GM19463 (cell line): ENCODE data around the gene MRPS26.
"Not testable (repeated sequence)": the region's sequence is repeated elsewhere in the genome, so short reads cannot be mapped to it uniquely, and the experiment has no call there.

Source experiments
- ATAC-seq: cut with Tn5 transposase; IDR thresholded peaks from one replicate; pipeline ENCODE4 v1.9.1; 2021; ENCODE audit warnings: mild to moderate bottlenecking, moderate library complexity; ENCODE audit not compliant: unreplicated experiment

MRPS26 gene

DNA sequence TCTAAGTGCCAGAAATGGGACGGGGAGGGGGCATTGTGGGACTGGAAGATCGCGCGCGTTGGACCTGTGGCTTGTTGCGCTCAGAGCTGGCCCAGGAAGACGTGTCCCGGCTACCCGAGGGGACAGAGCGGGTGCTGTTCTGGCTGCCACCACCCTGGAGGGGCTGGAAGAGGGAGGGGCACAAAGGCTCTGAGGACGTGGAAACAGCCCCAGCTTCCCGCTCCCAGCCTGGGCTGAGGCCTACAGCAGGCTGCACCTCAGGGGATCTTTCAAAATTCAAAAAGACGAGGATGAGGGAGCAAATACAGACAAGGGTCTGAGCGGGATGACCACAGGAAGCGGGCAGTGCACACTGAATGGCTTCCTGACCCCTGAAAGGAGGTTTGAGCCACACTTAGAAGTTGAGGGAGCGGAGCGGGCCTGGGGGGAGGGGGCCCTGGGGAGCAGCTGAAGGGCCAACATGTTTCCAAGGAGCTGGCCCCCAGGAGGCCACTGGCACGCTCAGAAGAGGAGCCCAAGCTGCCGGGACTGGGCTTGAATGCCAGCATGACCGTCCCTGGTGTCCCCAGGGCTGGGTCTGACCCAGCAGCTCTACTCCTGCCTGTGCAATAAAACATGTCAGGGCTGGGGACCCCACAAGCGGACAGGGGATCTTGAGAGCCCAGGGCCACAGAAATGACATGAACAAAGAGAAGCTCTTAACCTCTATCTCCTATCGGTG, 26.8 kb downstream of the MRPS26 start:
- no peak for ATAC-seq

DNA sequence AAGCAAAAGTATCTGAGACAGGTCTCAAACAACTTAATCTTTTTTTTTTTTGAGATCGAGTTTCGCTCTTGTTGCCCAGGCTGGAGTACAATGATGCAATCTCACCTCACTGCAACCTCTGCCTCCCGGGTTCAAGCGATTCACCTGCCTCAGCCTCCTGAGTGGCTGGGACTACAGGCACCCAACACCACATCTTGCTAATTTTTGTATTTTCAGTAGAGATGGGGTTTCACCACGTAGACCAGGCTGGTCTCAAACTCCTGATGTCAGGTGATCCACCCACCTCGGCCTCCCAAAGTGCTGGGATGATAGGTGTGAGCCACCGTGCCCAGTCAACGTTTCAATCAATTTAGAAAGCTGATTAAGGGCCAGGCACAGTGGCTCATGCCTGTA, 27.4 kb downstream of the MRPS26 start:
- ATAC-seq: not testable (repeated sequence)

DNA sequence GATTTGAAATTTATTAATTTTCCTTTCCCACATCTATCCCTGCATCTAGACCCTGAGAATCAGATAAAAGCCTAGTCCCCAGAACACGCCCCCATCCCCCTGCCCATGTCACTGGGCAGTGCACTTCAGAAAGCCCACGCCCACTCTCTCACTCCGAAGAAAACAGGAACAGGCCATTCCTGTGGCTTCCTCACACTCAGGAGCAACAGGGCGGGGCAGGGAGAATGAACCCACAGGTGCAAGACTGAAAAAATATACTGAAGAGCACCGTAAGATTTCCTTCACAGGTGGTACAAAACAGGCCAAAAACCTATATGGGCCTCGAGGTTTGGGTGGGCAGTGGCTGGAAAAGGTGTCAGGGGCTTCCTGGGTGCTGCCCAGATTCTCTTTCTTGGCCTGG, 29.0 kb downstream of the MRPS26 start:
- no peak for ATAC-seq

DNA sequence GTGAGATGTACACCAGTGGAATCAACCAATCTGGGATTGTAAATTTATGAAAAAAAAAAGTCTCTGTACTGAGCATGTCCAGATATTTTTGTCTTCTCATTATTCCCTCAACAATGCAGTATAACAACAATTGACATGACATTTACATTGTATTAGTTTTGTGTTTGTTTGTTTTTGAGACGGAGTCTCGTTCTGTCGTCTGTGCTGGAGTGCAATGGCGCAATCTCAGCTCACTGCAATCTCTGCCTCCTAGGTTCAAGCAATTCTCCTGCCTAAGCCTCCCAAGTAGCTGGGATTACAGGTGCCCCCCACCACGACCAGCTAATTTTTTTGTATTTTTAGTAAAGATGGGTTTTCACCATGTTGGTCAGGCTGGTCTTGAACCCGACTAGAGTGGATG, 29.5 kb downstream of the MRPS26 start:
- ATAC-seq: not testable (repeated sequence)

DNA sequence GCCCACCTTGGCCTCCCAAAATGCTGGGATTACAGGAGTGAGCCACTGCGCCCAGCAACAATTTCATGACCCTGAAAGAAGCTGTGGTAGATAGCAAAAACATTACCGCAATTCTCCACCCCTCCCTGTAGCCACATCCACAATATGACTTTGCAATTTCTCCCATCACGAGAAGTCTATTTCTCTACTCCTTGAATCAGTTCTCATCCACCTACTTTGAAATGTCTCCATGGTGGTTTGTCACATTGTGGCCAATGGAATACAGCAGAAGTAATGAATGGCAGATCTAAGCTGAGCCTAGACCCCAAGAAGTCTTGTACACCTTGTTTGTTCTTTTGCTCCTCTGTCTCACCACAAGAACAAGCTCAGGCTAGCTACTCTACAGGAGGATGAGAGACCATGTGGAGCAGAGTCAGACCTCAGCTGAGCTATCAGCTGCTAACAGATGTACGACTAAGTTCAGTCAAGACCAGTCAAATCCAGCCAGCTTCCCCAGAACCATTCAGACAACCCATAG, 31.8 kb downstream of the MRPS26 start:
- ATAC-seq: no peak

DNA sequence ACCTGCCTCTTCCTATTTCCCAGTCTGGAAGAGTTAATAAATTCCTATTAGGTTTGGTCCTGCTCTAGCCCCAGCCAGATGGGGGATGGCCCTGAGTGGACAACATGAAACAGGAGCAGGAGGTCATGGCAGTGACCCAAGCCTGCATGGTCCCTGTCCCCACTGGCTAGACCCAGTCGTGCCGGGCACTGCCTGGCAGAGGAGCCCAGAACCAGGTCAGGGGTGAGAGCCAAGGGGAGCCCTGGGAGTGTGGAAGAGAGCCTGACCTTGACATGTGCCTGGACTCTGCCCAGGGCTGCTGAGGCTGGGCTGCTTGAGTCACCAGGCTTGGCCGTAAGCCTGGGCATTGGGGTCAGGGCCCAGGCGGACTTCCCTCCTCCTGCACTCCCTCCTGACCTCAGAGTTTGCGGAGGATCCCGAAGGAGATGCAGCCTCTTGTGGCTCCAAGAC, 35.1 kb downstream of the MRPS26 start:
- no peak for ATAC-seq

DNA sequence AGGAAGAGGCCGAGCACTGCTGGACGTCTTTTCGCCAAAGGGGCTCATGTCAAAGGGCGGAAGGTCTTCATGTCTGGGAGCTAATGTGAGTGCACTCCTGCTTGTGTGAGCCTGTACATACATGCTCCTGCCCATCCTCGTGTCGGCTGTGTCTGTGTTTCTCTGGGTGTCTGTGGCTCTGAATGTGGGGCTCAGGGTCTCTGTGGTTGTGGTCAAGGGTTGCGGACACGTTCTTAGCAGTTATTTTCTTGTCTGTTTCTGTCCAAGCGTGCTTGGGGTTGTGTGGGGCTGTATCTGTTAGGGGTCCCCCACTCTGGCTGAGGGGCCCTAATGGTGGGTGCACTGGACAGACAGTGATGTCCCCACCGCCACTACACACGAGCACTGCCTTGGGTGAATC, 35.8 kb downstream of the MRPS26 start:
- ATAC-seq: no peak

DNA sequence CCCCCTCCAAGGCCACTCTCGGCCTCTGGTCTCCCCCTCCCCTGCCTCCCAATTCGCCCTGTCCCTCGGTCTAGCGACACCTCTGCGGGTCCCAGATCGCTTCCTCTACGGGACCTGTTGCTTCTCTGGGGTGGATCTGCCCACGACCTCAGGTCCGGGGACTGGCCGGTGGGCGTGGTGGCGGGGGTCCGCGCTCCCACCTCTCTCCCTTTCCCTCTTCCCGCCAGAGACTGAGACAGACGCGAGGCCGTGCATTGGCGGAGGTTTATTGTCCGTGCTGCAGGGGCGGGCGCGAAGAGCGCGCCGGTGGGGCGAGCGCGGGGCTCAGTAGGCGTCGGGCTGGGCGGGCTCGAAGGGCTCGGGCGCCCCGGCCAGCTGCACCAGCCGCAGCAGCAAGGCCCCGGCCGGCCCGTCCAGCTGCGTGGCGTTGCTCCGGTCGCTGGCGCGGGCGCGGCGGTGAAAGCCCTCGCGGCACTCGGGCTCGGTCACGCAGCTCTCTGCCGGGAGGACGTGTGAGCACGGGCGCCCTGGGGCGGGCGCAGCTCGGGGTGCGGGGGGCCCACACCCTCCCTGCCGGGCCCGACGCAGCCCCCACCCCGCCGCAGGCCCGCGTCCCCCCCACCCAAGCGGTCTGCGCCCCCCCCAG, 36.6 kb downstream of the MRPS26 start:
- ATAC-seq: no peak

DNA sequence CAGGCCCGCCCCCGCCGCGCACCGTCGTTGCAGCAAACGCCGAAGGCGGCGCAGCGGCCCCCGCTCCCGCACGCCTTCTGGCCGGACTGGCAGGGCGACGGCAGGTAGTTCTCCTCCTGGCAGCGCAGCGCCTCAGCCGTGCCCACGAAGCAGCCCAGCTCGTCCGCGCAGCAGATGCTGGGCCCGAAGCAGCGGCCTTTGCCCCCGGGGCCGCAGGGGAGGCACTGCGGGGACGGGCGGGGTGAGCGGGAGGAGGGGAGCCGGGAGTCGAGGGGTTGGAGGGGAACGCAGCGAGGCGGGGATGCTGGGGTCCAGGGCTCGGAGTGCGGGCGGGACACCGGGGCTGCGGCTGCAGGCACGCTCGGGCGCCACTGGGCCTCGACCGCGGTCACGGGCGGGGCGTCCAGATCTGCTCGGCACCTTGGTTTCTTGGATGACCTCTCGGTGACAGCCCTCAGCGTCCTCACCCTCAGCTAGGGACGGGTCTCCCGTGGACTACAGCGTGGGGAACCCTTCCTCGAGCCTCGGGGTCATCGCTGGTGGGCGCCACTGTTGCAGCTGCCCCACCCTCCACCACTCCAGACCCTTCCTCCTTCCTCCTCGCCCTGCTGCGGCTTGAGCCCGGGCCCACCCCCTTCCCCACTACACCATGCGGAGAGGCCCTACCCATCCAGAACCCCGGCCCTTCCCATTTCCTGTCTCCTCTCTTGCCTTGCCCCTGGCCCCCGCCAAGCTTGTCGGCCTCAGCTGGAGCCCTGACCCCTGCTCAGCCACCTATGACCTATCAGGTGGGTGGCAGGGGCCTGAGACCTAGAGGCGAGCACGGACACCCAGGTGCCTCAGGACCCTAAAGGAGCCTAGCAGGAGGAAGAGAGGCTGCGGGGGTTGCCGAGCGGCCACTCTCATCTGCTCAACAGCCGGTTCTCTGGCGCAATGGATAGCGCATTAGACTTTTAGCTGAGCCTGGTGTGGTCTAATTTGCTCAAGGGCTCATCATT, 37.4 kb downstream of the MRPS26 start:
- ATAC-seq: no peak

DNA sequence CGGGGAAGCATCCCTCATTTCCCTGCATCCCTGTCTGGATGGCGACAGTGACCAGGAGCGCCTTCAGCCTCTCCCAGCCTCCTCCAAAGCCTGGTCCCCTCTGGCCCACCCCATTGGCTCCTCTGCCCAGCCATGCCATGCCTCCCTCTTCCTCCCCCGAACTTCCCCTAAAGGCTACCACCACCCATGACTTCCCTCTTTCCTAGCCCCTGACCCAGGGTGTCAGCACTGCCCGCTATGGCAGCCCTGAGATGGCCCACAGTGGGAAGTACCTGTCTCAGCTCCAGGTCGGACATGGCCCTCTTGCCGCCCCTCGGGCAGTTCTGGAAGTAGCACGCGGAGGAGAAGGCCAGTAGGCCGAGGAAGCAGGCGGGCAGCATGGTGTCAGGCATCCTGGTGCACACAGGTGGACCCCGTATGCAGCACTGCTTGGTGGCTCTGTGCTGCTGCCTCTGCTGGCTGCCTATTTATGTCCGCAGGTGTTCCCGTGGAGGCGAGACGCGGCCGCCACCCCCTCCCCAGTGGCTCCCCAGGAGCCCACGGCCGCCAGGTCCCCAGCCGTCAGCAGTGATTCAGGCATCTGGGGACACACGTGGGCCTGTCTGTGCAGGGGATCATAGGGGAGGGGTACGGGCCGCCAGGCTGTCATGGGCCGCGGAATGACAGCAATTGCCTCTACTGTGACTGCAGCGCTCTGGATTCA, 38.6 kb downstream of the MRPS26 start, which contains the start of gene AVP:
TSS of gene AVP (minus strand) at position 442 of the 703 bp plus-strand sequence. CDS start at position 392, 50 bp downstream.
- no peak for ATAC-seq

DNA sequence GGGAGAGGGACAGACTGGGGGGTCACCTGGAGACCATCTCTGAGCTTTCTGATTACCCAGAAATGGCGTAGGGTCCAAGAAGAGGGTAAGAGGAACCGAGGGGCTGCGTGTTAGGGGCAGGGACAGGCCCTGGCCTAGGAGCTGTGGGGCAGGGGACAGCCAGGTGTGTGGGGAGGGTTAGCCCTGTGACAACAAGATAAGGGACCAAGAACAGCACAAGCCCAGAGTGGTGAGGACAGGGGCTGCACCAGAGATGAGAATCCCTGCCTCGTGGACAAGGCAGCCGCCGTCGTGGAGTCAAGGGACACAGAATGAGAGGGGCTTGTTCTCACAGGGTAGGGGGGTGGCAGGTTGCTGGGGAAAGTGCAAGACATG, 39.1 kb downstream of the MRPS26 start:
- ATAC-seq: no peak

DNA sequence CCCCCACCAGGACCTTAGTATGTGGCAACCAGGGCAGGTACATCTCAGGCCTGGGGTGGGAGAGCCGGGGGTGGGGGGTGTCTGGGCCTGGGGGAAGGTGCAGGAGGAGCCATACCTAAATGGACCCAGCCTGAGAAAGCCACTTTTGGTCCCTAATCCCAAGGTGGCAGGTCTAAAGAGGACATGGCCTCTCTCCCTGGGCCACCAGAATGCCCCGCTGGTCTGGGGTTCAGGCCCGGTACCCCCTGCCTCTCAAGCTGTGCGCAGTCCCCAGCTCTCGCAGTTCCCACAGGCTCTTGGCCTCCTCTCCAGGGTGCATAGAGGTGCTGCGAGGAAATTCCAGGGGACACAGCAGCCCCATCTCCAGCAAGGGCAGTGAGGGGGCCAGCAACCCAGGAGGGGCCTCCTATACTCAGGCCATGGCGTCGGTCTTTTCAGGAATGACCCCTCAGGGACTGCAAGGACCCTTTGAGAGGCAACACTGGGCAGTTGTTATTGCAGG, 39.8 kb downstream of the MRPS26 start:
- ATAC-seq: no peak

DNA sequence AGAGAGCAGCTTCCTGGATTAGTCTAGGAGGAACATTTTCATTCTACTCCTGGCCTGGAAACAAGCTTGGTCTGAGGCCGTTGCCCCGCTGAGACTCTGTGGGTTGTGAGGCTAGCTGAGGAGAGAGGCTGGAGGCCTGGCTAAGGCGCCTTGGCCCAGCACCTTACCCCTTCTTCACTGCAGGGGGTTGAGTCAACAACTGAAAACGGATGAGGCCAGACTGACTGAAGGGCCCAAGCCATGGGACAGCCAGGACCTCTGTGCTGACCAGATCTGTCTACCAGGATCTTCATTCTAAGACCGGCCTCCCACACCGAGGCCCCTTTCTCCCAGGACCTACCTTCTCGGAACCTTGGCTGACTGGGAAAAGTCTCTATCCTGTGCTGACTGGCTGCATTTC, 42.2 kb downstream of the MRPS26 start:
- no peak for ATAC-seq

DNA sequence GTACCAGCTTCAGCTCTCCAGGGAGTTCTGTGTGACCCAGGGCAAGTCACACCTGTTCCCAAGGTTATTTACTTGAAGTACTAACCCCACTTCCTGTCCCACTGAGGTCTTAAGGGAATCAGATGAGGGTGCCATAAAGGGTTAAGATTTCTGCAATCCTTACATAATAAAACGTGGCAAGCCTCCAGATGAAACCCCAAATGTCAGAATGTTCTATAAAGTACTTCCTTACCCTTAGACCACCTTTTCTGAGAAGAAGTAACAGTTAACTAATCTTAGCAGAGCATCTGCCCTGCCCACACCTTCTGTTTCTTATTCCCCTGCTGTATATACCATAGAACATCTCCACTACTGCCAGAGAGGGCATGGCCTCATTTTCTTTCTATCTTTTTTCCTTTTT, 44.7 kb downstream of the MRPS26 start:
- ATAC-seq: no peak

DNA sequence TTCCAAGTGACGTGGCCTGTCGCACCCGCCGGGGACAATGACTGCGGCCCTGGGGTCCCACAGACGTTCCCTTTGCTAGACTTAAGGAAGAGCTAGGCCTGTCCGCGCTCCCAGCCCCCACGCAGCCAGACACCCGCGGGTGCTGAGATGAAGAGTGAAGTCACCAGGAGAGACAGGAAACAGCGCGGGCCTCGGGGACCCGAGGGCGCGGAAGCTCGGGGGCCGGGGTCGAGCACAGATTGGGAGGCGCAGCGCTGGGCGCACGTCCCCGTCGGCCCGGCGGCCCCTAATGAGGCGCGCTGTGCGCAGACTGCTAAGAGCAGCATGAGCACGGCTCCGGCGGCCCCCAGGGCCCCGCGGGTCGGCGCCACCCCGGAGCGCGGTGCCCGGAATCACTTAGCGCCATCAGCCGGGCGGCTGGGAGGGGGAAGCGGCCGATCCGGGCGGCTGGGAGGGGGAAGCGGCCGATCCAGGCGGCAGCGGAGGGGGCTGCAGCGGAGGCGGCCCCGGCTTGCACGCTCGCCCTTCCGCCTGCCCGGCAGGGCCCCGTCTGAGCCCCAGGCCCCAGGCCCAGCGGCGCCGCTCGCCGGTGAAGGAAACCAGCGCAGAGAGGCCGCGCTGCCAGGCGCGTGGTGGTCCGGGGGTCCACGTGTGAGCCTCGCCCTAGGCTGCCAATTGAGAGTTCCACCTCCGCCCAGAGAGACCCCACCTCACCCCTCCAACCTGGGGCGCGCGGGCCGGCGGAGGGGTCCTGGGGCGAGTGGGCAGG, 46.9 kb downstream of the MRPS26 start:
- ATAC-seq: no peak

DNA sequence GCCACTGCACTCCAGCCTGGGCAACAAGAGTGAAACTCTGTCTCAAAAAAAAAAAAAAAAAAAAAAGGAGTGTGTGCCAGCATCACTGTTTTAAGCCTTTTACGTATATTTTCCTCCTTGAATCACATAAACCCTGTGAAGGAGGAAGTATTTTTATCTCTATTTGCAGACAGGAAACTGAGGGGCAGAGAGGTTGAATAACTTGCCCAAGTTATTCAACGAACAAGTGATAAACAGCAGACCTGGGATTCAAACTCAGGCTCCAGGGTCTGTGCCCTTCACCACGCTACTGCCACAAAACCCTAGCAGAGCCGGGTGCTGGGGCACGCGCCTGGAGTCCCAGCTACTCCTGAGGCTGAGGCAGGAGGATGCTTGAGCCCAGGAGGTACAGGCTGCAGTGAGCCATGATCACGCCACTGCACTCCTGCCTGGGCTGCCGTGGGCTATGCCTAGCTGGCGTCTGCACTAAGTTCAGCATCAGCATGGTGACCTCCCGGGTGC, 48.1 kb downstream of the MRPS26 start:
- no peak for ATAC-seq

DNA sequence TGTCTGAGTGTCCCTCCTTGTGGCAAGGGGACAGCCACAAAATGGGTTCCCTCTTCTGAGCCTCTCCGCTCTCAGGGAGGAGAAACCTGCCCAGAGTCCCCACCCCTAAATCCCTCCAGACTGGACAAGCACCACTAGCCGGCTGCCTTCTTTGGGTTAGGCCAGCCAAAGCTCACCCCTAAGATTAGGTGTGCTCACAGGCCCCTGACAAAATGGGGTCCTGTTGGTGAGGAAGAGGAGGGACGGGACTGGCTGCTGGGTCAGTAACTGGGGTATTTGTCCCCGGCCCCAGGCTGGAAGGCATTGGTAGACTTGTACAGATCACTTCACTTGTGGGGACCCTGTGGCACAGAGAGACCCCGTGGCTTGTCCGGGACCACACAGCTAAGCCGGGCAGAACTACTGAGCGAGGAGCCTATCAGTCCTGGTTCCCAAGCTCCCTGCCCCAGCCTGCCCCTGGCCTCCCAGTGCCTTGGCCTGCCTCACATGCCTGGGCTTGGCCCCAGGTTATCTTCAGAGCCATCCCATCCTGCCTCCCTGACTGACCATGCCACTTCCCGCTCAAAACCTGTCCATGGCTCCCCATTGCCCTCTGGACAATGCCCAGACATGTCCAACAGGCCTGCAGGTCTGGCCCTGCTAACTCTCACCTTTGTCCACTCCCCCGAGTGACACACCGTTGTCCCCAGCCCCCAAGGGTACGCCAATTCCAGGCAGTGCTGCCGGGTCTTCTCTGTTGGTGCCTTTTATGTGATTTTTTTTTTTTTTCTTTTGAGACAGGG, 49.2 kb downstream of the MRPS26 start:
- no peak for ATAC-seq
